Stimulated activated naive CD8-positive, alpha-beta T cell treated with anti-CD3 and anti-CD28 coated beads, Interleukin-15, Interleukin-2, amounts not matched to agents 100 ng/mL and 50 ng/mL, for 24 hours (primary cell): Measurements from ENCODE around the gene LRFN4.

Experiments used
- H3K27ac Mint-ChIP-seq: one replicate; pipeline ENCODE4 v1.8.0; 2021; ENCODE audit warnings: mild to moderate bottlenecking, mixed read lengths
- H3K27me3 Mint-ChIP-seq: one replicate; pipeline ENCODE4 v1.8.0; 2021; ENCODE audit warnings: mixed read lengths
- H3K36me3 Mint-ChIP-seq: one replicate; pipeline ENCODE4 v1.8.0; 2021; ENCODE audit warnings: low read depth, mixed read lengths
- H3K4me1 Mint-ChIP-seq: one replicate; pipeline ENCODE4 v1.8.0; 2021; ENCODE audit warnings: low read depth, mixed read lengths
- H3K4me3 Mint-ChIP-seq: one replicate; pipeline ENCODE4 v1.8.0; 2021; ENCODE audit warnings: mild to moderate bottlenecking, mixed read lengths
- H3K9me3 Mint-ChIP-seq: one replicate; pipeline ENCODE4 v1.8.0; 2021; ENCODE audit warnings: mixed read lengths

The LRFN4 gene

GRCh38 chr11:66859686-66860448 lies 3.0 kb downstream of the LRFN4 start:
- peaks cover 5% of the 10 kb centered on the region for H3K4me1 Mint-ChIP-seq
- H3K9me3 Mint-ChIP-seq: no peaks in the 10 kb centered on the region
- H3K36me3 Mint-ChIP-seq: no peaks in the 10 kb centered on the region
- no peak overlapping the region for H3K4me3 Mint-ChIP-seq
- no peak overlapping the region for H3K27ac Mint-ChIP-seq
- H3K27me3 Mint-ChIP-seq: no peaks in the 10 kb centered on the region

- Mint-ChIP-seq H3K9me3 (no peaks in the 10 kb centered on the region), H3K27me3 (no peaks in the 10 kb centered on the region), H3K4me1 (peaks cover 4% of the 10 kb centered on the region), H3K4me3 (no peak overlapping the region), H3K27ac (no peak overlapping the region), H3K36me3 (no peaks in the 10 kb centered on the region)
Observed at GRCh38 chr11:66860449-66860831, 3.6 kb downstream of the LRFN4 start.

DNA sequence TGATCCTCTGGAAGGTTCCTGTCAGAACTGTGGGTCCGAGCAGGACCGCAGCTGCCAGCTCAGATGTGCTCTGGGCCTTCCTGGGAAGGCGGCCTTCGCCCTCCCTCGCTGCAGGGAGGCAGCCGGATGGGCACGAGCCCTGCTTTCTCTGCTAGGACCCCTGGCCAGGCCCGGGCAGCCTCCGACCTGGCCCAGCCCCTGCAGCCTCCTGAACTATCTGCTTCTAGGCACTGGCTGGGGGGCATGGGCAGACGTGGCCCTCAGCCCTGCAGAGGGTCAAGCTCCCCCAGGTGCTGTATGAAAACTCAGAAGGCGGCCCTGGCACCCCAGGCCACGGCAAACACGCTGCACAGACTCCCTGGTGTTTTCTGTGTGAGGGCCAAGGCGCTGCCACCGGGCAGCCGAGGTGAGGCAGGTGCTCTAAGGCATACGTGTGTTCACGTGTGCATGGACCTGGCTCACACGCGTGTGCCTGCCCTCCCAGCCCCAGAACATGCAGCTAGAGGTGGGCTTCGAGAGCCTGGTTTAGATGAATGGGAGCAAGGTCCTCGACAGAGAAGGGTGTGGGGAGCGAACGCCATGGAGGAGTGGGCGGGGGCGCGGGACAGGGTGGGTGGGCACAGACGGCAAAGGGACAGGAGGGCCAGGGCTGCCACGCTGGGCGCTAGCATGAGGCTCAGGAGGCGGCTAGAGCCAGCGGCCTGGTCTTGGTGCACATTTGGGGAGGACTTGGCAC lies 4.3 kb downstream of the LRFN4 start:
- Mint-ChIP-seq H3K4me1 (no peaks in the 10 kb centered on the region), H3K27ac (no peak overlapping the region), H3K36me3 (no peaks in the 10 kb centered on the region), H3K27me3 (no peaks in the 10 kb centered on the region), H3K4me3 (no peak overlapping the region), H3K9me3 (no peaks in the 10 kb centered on the region)

GRCh38 chr11:66861774-66862558 lies 5.1 kb downstream of the LRFN4 start:
- Mint-ChIP-seq H3K27me3 (no peaks in the 10 kb centered on the region), H3K4me1 (no peaks in the 10 kb centered on the region), H3K4me3 (no peak overlapping the region), H3K27ac (no peak overlapping the region), H3K36me3 (no peaks in the 10 kb centered on the region), H3K9me3 (no peaks in the 10 kb centered on the region)

- H3K36me3 Mint-ChIP-seq: no peaks in the 10 kb centered on the region
- H3K27me3 Mint-ChIP-seq: no peaks in the 10 kb centered on the region
- no peak overlapping the region for H3K4me3 Mint-ChIP-seq
- H3K27ac Mint-ChIP-seq: no peak overlapping the region
- no peaks in the 10 kb centered on the region for H3K9me3 Mint-ChIP-seq
- no peaks in the 10 kb centered on the region for H3K4me1 Mint-ChIP-seq
Observed at GRCh38 chr11:66862559-66863037, 5.7 kb downstream of the LRFN4 start.

DNA sequence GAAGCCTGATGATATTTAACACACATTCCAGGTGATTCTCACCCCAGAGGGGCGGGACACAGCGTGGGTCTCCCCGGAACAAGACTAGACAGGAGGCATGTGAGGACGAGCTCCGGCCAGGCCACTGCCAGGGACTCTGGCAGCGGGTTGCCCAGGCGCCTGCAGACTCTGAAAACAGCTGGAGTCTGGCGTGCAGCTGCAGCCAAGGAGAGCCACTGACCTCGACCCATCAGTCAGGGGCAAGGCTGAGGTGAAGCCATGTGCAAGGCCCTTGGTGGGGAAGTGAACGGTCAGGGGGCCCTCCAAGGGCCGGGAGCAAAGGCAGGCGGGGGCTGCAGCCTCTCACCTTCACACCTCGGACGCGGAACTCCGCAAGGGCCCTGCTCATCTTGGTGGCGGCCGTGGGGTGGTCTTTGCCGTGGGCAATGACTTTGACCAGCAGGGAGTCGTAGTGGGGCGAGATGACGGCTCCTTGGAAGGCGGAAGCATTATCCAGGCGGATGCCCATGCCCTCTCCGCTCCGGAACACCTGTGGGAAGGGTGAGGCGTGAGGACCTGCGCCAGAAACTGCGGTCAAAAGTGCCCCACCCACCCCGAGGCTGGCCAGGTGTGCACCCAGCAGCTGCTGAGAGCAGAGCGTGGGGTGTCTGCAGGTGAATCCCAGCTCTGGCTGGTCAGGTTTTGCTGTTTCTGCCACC lies 6.7 kb downstream of the LRFN4 start:
- no peaks in the 10 kb centered on the region for H3K27me3 Mint-ChIP-seq
- peaks cover 3% of the 10 kb centered on the region for H3K4me1 Mint-ChIP-seq
- no peak overlapping the region for H3K27ac Mint-ChIP-seq
- no peaks in the 10 kb centered on the region for H3K36me3 Mint-ChIP-seq
- no peak overlapping the region for H3K4me3 Mint-ChIP-seq
- H3K9me3 Mint-ChIP-seq: no peaks in the 10 kb centered on the region

DNA sequence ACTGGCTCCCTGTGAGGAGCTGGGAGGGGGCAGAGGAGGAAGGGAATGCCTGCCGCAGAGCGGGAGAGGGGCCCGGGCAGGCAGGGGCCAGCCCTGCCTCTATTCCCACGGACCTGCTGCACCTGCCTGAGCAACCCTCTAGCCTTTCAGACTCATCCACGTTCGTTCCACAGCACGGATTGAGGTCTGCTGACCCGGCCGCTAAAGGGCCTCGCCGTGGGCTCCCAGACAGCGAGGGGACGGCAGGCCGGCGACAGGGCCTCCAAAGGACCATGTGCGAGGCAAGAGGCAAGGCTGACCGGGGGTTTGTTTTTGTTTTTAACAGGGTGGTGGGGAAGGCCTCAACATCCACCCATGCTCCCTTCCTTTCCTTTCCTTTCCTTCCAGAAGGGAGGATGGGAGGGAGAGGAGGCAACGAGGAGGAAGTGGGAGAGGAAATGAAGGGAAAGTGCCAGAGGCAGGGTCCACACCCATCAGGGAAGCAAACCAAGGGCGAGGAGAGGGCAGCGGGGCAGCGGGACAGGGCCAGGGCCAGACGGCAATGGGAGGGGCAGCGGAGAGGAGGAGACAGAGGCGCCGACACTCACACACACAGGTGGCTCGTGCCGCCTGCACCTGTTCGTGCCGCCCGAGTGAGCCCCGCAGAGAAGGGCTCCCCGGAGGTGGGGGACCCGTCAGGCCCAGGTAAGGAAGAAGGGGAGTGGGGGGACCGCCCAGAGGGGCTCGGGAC lies 7.5 kb downstream of the LRFN4 start:
- Mint-ChIP-seq H3K27me3 (no peaks in the 10 kb centered on the region), H3K9me3 (no peaks in the 10 kb centered on the region), H3K27ac (no peak overlapping the region), H3K4me1 (peaks cover 10% of the 10 kb centered on the region), H3K36me3 (no peaks in the 10 kb centered on the region), H3K4me3 (no peak overlapping the region)

DNA sequence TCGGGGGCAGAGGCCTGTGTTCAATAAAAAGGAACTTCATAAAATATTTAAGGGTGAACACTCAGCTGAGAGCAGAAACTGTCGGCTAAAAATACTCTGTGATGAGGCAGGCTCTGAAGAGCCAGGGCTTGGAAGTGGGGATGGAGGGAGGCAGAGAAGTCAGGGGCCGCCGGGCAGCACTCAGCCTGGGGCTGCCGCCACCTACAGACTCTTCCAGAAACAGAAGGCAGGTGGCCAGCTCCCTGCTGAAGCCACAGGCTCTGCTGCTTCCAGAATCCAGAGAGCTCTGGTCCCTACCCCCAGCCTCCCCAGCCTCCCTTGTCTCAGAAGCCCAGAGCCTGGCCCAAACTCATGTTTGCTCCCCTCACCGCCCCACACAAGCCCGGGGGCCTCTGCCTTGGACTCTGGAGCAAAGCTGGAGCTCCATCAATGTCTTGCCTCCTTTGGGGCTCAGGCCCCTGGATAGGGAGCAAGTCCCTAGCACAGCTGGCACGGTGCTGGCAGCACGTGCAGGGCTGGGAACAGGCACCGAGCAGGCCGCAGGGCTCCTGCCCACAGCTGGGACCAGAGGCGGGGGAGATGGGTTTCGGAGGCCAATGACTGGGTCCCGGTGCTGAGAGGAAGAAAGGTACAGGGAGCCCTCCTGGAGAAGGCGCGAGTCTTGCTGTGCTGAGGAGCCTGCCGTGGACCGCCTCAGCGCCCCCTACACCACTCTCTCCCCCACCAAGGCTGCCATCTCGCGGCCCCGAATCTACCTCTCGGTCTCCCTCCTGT lies 8.2 kb downstream of the LRFN4 start:
- H3K9me3 Mint-ChIP-seq: no peaks in the 10 kb centered on the region
- H3K4me3 Mint-ChIP-seq: no peak overlapping the region
- H3K27ac Mint-ChIP-seq: no peak overlapping the region
- H3K4me1 Mint-ChIP-seq: peaks cover 11% of the 10 kb centered on the region
- H3K36me3 Mint-ChIP-seq: no peaks in the 10 kb centered on the region
- no peaks in the 10 kb centered on the region for H3K27me3 Mint-ChIP-seq

DNA sequence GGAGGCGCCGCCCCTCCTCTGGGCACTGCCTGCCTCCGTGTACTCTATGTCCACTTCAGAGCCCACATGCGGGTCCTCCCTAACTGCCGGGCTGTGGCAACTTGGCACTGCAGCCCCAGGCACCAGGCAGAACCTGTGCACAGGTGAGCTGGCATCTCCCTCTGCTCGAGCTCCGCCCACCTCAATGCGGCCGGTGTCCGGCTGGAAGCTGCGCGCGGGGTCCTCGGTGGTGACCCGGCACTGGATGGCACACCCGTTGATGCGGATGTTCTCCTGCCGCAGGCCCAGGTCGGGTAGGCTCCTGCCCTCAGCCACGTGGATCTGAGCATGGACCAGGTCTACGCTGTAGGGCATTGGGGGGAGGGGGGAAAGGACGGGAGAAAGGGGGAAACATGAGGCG lies 9.1 kb downstream of the LRFN4 start:
- H3K4me1 Mint-ChIP-seq: peaks cover 11% of the 10 kb centered on the region
- no peak overlapping the region for H3K27ac Mint-ChIP-seq
- no peak overlapping the region for H3K4me3 Mint-ChIP-seq
- no peaks in the 10 kb centered on the region for H3K36me3 Mint-ChIP-seq
- no peaks in the 10 kb centered on the region for H3K9me3 Mint-ChIP-seq
- H3K27me3 Mint-ChIP-seq: no peaks in the 10 kb centered on the region

- peaks cover 11% of the 10 kb centered on the region for H3K4me1 Mint-ChIP-seq
- H3K27ac Mint-ChIP-seq: no peak overlapping the region
- H3K36me3 Mint-ChIP-seq: no peaks in the 10 kb centered on the region
- no peaks in the 10 kb centered on the region for H3K27me3 Mint-ChIP-seq
- no peaks in the 10 kb centered on the region for H3K9me3 Mint-ChIP-seq
- no peak overlapping the region for H3K4me3 Mint-ChIP-seq
Observed at GRCh38 chr11:66866511-66866986, 9.7 kb downstream of the LRFN4 start.

DNA sequence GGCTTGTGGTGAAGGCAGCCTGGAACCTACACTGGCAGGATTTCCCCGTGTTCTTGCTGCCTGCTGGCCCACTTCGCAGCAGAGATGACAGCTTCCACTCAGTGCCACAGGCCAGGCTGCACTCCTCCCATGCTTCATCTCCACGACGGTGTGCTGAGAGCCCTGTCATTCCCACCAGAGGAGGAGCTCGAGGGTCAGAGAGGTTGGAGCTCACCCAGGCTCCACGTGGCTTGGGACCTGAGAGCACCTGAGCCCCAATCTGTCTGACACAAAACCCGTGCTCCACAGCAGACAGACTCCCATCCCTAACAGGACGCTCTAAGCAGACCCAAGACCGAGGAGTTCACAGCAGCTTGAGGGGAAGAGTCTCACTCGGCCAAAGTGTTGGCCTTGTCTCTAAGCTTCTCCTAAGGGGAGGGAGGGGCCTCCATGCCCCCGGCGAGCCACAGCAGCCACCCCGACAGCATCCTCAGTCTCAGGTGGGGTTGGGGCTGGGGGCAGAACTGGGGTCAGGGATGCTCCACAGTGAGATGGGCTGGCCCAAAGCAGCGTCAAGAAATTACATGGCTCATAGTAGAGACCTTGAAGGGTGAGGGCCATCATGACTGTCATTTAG lies 10.7 kb downstream of the LRFN4 start:
- Mint-ChIP-seq H3K27me3 (no peaks in the 10 kb centered on the region), H3K9me3 (no peaks in the 10 kb centered on the region), H3K4me1 (peaks cover 11% of the 10 kb centered on the region), H3K27ac (no peak overlapping the region), H3K4me3 (no peak overlapping the region), H3K36me3 (no peaks in the 10 kb centered on the region)

DNA sequence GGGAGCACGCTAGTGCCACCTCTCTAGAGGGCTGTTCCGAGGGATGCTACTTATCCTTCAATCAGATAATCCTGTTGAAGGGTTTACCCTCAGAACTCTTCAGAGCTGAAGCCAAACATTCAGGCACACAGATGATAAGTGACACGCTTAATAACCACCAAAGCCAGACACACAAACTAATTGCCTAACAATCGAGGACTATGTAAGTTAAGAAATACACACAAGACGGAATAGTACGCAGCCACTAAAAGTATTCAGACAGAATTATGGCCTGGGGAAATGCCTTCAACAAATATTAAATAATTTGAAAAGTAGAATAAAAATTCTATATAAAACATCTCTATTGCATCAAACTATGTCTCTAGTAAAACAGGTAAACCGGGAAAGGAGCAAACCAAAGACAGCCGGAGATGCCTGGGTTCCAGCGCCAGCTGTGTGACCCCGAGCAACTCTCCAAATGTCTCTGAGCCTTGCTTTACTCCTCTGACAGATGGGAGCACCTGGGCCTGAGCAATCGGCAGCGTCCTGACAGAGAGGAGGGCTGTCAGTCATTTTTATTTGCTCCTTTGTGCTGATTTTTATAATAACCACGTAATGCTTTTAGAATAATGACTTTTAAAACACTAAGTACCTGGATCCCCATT lies 11.3 kb downstream of the LRFN4 start:
- Mint-ChIP-seq H3K4me1 (peaks cover 11% of the 10 kb centered on the region), H3K27me3 (no peaks in the 10 kb centered on the region), H3K9me3 (no peaks in the 10 kb centered on the region), H3K4me3 (no peak overlapping the region), H3K36me3 (no peaks in the 10 kb centered on the region), H3K27ac (no peak overlapping the region)
